Right cardiac atrium (tissue), 5 donors: ENCODE data around the gene GFOD2. TPM values are rescaled to one million over a fixed set of nuclear protein-coding genes. Genes with fewer than 3 reads are reported as not detected.

Experiments used
- ATAC-seq, 2 donors: fragments of 200-7000 bp; cut with Tn5 transposase; one replicate each; pipeline versions ENCODE4 v1.8.0 to v1.9.1; 2020; ENCODE audit warnings: moderate library complexity in 2 of 2, mild to moderate bottlenecking in 1 of 2
- DNase-seq, 3 donors: peaks; one replicate each; pipeline ENCODE4 v3.0.0-alpha.2; 2020
- H3K27ac ChIP-seq: one replicate; pipeline ENCODE4 v1.5.1; 2013; ENCODE audit warnings: mild to moderate bottlenecking, low read length, control low read depth, moderate library complexity
- H3K27me3 ChIP-seq: one replicate; pipeline ENCODE4 v1.6.1; 2013; ENCODE audit not compliant: control insufficient read depth, insufficient read depth
- H3K4me1 ChIP-seq: one replicate; pipeline ENCODE4 v1.6.1; 2013; ENCODE audit warnings: low read length; ENCODE audit not compliant: control insufficient read depth, insufficient read depth
- H3K4me3 ChIP-seq: one replicate; pipeline ENCODE4 v1.5.1; 2013; ENCODE audit warnings: low read length, control low read depth
- H3K9me3 ChIP-seq: one replicate; pipeline ENCODE4 v1.6.1; 2013; ENCODE audit warnings: low read length; ENCODE audit not compliant: control insufficient read depth
- WGBS: extraction: QIAGEN DNeasy Blood & Tissue Kit; methylation state at CpG from one replicate; pipeline ENCODE4 v1.1.7; 2013; 5-methylcytosine and 5-hydroxymethylcytosine counted together
- intact Hi-C, 4 donors: fragments of 100-400 bp; cut with DNase I; formaldehyde crosslinking; loops; one replicate each; pipeline versions ENCODE4 v1.11.0 to v1.14.0; 2022 to 2023
- polyA plus RNA-seq: library from polyadenylated mRNA; stranded (reverse); fragments of 200-250 nt; gene quantifications from one replicate; pipeline ENCODE4 v1.2.3, GENCODE V29; 2013
- total RNA-seq, 4 donors: library from RNA; stranded (reverse); fragmentation: NEBNext Ultra II Directional; extraction: Animal tissue kit (Norgen Biotek cat#: 25700); gene quantifications; one replicate each; pipeline ENCODE4 v1.2.1, GENCODE V29; 2021
- donor health status: healthy with polysubstance abuse.
- donor health status: DM: no; HTN: yes; CAD: no.
- donor health status: DM: no; HTN: no; CAD: no.
- donor health status: DM: no; HTN: yes; CAD: no; lungs with severe emphysema.
- donor health status: DM: yes; HTN: yes; CAD: no.

The GFOD2 gene
- total and polyA plus RNA-seq, 5 donors, result 8.1 to 9.9 (median 8.5) TPM

GRCh38 chr16:67677712-67678111 is 41.4 kb downstream of the GFOD2 start:
- Histone ChIP-seq H3K27me3 (no peaks in the 10 kb centered on the region), H3K27ac (no peak overlapping the region), H3K4me1 (peaks cover 5% of the 10 kb centered on the region), H3K4me3 (no peak overlapping the region), H3K9me3 (no peaks in the 10 kb centered on the region)
- WGBS, result 88% methylated on average over 1 of the region's 1 CpG
- no peak for ATAC-seq
- intact Hi-C loops, result loop anchor here in 2 of 4 donors (10.0 kb wide), 2 partner anchors 127 to 137 kb away; partner anchors contain the start of genes RANBP10 (in 1 of the 2) and TSNAXIP1 (in 1 of the 2)
- DNase-seq, result no peak

- H3K9me3 ChIP-seq, result no peaks in the 10 kb centered on the region
- ATAC-seq, result no peak
- WGBS, result 67% methylated on average over 8 of the region's 8 CpGs
Measured at GRCh38 chr16:67676939-67677338, 42.2 kb downstream of the GFOD2 start.

GRCh38 chr16:67676516-67676915 is 42.6 kb downstream of the GFOD2 start:
- Histone ChIP-seq H3K4me1 (peaks cover 5% of the 10 kb centered on the region), H3K9me3 (no peaks in the 10 kb centered on the region), H3K27ac (no peak overlapping the region), H3K27me3 (no peaks in the 10 kb centered on the region), H3K4me3 (no peak overlapping the region)
- intact Hi-C loops, result loop anchor here in 2 of 4 donors (10.0 kb wide), 2 partner anchors 128 to 138 kb away; partner anchors contain the start of genes RANBP10 (in 1 of the 2) and TSNAXIP1 (in 1 of the 2)
- ATAC-seq (no peak), DNase-seq (no peak)
- WGBS, result 71% methylated on average over 4 of the region's 4 CpGs

More at GRCh38 chr16:67676939-67677338, 42.2 kb downstream of the GFOD2 start:
- no peak overlapping the region for H3K27ac ChIP-seq
- no peaks in the 10 kb centered on the region for H3K27me3 ChIP-seq
- intact Hi-C loops, result loop anchor here in 2 of 4 donors (10.0 kb wide), 2 partner anchors 128 to 138 kb away; partner anchors contain the start of genes RANBP10 (in 1 of the 2) and TSNAXIP1 (in 1 of the 2)
- H3K4me3 ChIP-seq, result no peak overlapping the region
- no peak for DNase-seq
- peaks cover 5% of the 10 kb centered on the region for H3K4me1 ChIP-seq

DNA sequence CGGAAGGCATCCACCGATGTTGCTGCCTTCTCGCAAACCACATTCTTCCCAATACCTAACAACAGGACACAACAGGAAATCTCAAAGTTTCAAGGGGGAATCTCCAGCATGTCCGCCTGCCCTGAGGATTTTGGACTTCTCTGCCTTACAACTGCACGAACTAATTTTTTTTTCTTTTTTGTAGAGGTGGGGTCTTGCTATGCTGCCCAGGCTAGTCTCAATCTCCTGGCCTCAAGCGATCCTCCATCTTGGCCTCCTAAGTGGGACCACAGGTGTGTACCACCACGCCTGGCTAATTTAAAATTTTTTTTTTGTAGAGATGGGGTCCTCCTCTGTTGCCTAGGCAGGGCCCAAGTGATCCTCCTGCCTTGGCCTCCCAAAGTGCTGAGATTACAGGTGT is 43.1 kb downstream of the GFOD2 start:
- DNase-seq (no peak), ATAC-seq (no peak)
- H3K4me1 ChIP-seq, result peaks cover 5% of the 10 kb centered on the region
- intact Hi-C loops, result loop anchor here in 2 of 4 donors (10.0 kb wide), 2 partner anchors 129 to 139 kb away; partner anchors contain the start of genes RANBP10 (in 1 of the 2) and TSNAXIP1 (in 1 of the 2)
- 95% methylated on average over 7 of the region's 7 CpGs for WGBS
- H3K27ac ChIP-seq, result no peak overlapping the region
- H3K9me3 ChIP-seq, result no peaks in the 10 kb centered on the region
- no peak overlapping the region for H3K4me3 ChIP-seq
- H3K27me3 ChIP-seq, result no peaks in the 10 kb centered on the region

DNA sequence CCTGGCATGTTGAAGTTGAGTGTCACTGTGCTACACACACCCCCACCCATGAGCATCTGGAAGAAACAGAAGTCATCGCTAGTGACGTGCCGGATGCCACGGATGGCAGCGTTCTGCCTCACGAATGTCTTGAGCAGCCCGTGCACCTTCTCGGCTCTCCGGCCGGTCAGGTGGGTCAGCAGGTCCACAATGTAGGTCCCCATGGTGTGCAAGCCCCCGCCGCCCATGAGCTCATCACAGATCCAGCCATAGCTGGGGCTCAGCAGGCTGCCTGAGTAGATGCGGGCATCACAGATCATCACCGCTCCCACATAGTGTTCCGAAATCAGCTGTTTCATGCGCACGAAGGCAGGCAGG is 43.6 kb downstream of the GFOD2 start:
- DNase-seq (peak in 1 of 3 donors; percentile 38), ATAC-seq (no peak)
- intact Hi-C loops, result loop anchor here in 2 of 4 donors (10.0 kb wide), 2 partner anchors 129 to 139 kb away; partner anchors contain the start of genes RANBP10 (in 1 of the 2) and TSNAXIP1 (in 1 of the 2)
- Histone ChIP-seq H3K4me3 (no peak overlapping the region), H3K27me3 (no peaks in the 10 kb centered on the region), H3K27ac (no peak overlapping the region), H3K9me3 (no peaks in the 10 kb centered on the region), H3K4me1 (peaks cover 5% of the 10 kb centered on the region)
- WGBS, result 96% methylated on average over 17 of the region's 17 CpGs

- H3K4me3 ChIP-seq, result no peak overlapping the region
- H3K9me3 ChIP-seq, result no peaks in the 10 kb centered on the region
- no peak overlapping the region for H3K27ac ChIP-seq
- peak in 2 of 3 donors; percentile 52 to 55 for DNase-seq
- no peak for ATAC-seq
- WGBS, result 95% methylated on average over 28 of the region's 28 CpGs
- peaks cover 5% of the 10 kb centered on the region for H3K4me1 ChIP-seq
- intact Hi-C loops, result loop anchor here in 2 of 4 donors (10.0 kb wide), 2 partner anchors 130 to 140 kb away; partner anchors contain the start of genes RANBP10 (in 1 of the 2) and TSNAXIP1 (in 1 of the 2)
- H3K27me3 ChIP-seq, result no peaks in the 10 kb centered on the region
Measured at GRCh38 chr16:67674851-67675578, 44.1 kb downstream of the GFOD2 start.

DNA sequence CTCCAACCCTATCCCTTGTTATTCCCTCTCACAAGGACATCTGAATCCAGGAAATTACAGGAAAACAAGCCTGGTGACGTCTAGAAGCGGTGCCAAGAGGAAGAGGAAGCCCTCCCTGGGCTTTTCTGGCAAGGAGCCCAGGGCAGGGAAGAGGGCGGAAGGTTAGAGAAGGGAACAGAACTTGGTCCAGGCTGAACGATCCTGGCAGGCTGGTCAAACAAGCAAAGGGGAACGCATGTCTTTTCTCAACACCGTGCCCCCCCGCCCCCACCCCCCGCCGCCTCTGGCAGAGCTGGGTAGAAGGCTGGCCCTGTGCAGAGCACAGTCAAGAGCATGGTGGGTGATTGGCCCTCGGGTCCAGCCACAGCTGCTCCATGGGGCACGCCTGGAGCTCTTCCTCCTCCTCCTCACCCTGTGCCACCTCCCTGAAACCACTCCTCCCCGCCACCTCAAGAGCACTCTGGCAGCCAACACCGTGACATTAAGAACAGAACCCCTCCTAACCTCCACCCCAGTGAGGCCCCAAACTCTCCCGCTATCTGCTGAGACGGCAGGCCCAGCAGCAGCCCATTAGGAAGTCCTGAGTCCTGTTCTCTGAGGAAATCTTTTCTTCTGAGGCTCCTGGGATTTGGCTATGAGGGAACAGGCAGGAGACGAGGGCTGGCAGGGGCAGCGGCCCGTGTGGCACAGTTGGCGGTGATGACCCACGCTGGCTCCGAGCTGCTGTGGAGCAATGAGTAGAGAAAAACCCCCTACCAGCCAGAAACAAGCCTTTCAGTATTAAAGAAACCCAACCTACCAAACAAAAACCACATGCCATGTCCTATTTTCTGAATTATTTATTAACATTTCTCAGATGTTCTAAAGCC is 45.2 kb downstream of the GFOD2 start:
- WGBS, result 42% methylated on average over 21 of the region's 21 CpGs
- Histone ChIP-seq H3K4me1 (peaks cover 5% of the 10 kb centered on the region), H3K27ac (peak overlapping the region; percentile 77), H3K4me3 (no peak overlapping the region), H3K27me3 (no peaks in the 10 kb centered on the region), H3K9me3 (no peaks in the 10 kb centered on the region)
- ATAC-seq, result peak; percentile 67 to 74
- intact Hi-C loops, result loop anchor here in 2 of 4 donors (10.0 kb wide), 2 partner anchors 131 to 141 kb away; partner anchors contain the start of genes RANBP10 (in 1 of the 2) and TSNAXIP1 (in 1 of the 2)
- peak; percentile 82 to 89 (median 89) for DNase-seq

- DNase-seq (peak; percentile 74 to 87 (median 84)), ATAC-seq (peak; percentile 44 to 69)
- no peaks in the 10 kb centered on the region for H3K9me3 ChIP-seq
- H3K27me3 ChIP-seq, result no peaks in the 10 kb centered on the region
- no peak overlapping the region for H3K4me3 ChIP-seq
- intact Hi-C loops, result loop anchor here in 2 of 4 donors (10.0 kb wide), 2 partner anchors 132 to 142 kb away; partner anchors contain the start of genes RANBP10 (in 1 of the 2) and TSNAXIP1 (in 1 of the 2)
- WGBS, result 47% methylated on average over 13 of the region's 13 CpGs
- peak overlapping the region; percentile 71 for H3K27ac ChIP-seq
- peaks cover 5% of the 10 kb centered on the region for H3K4me1 ChIP-seq
Measured at GRCh38 chr16:67672739-67673662, 46.1 kb downstream of the GFOD2 start.

DNA sequence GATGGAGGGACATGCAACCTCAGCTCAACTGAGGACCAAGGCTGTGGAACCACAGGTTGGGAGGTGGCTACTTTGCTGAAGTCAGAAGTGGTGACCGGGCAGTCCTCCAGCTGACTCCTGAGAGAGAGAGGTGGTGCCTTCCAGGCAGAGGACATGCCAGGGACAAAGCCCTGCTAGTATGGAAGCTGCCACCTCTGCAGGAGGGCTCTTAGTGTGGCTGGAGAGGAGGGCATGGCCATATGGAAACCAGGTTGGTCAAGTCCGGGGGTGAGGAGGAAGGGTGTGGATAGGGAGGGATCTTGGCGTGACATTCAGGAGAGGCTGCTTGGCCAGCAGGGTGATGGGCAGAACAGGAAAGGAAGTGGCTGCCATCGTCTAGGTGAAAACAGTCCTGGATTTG is 46.8 kb downstream of the GFOD2 start:
- intact Hi-C loops, result loop anchor here in 2 of 4 donors (10.0 kb wide), 2 partner anchors 132 to 142 kb away; partner anchors contain the start of genes RANBP10 (in 1 of the 2) and TSNAXIP1 (in 1 of the 2)
- Histone ChIP-seq H3K4me3 (no peak overlapping the region), H3K27me3 (no peaks in the 10 kb centered on the region), H3K4me1 (peaks cover 8% of the 10 kb centered on the region), H3K9me3 (no peaks in the 10 kb centered on the region), H3K27ac (no peak overlapping the region)
- DNase-seq (no peak), ATAC-seq (no peak)
- WGBS, result 35% methylated on average over 4 of the region's 4 CpGs
